CD4-positive, alpha-beta T cell treated with Interleukin-15 for 4 hours (primary cell): ENCODE results near the gene CABCOCO1.

Experiments used
- DNase-seq: peaks from one replicate; pipeline ENCODE4 v3.0.0-alpha.2; 2020; ENCODE audit warnings: low spot score

Gene CABCOCO1, protein sequence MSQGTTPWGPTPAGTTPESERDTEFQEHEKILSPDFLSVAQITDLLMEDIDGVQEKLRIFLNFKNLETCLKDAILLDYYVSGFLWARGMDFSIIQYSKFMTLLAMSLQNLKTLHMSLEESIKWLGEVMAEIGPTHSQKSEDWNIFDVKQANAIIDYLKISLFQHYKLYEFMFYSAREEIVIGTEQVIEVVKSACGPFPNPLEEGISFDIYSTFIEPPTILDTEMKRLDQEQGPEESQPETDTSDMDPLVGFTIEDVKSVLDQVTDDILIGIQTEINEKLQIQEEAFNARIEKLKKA

GRCh38 chr10:61662794-61663259, at the start of gene CABCOCO1:
TSS of gene CABCOCO1 (plus strand) at chr10:61662929. CDS start at chr10:61662973, 44 bp downstream.
- DNase-seq, result no peak

GRCh38 chr10:61613665-61614064, 49.1 kb upstream of the CABCOCO1 start:
- no peak for DNase-seq

DNA sequence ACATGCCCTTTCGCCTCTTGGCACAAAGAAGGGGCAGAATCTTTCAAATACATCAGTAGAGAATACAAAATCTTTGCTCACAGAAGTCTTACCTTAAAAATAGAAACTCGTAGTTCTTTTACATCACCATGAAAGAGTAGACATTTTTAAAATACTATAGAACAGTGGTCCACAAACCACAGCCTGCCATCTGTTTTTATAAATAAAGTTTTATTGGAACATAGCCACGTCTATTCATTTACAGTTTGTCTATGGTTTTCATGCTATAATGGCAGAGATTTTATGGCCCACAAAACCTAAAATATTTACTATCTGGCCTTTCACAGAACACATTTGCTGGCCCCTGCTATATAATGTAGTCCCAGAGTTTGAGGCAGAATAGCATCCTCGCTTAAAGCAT, 46.1 kb upstream of the CABCOCO1 start:
- no peak for DNase-seq

DNA sequence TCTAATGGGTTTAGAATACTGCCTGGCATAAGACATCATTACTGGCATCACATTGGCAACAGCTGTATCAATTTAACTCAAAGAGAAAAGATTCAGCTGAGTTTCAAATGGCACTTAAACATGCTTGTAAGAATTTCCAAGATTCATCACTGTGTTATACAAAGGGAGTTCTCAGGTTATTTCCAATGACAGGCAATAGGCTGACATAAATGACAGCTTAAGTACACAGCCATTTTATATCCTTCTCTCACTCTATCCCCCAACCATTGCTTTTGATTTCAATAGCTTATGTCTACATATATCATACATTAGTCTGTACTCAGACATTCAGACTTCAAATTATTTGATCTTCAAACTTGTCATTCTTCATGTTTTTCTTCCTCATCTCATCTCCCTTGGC, 45.5 kb upstream of the CABCOCO1 start:
- DNase-seq, result no peak

GRCh38 chr10:61617586-61617985, 45.1 kb upstream of the CABCOCO1 start:
- DNase-seq, result no peak

- no peak for DNase-seq
Observed at GRCh38 chr10:61618388-61618961, 44.3 kb upstream of the CABCOCO1 start.

DNA sequence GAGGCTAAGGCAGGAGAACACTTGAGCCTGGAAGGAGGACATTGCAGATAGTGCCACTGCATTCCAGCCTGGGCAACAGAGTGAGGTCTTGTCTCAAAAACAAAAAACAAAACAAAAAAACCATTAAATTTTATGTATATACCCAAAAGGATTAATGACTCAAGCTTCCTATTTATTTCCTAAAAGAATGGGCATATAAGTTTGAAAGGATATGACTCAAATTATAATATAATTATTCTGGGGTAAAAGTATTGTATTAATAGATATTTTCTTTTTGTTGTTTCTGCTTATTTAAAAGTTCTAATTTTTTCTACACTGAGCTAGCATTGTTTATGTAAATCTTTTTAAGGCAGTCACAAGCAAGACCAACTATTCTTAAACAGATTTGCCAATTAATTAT, 42.2 kb upstream of the CABCOCO1 start:
- no peak for DNase-seq

GRCh38 chr10:61621605-61622051, 41.1 kb upstream of the CABCOCO1 start:
- DNase-seq, result no peak

GRCh38 chr10:61623161-61623560, 39.6 kb upstream of the CABCOCO1 start:
- DNase-seq, result no peak

DNA sequence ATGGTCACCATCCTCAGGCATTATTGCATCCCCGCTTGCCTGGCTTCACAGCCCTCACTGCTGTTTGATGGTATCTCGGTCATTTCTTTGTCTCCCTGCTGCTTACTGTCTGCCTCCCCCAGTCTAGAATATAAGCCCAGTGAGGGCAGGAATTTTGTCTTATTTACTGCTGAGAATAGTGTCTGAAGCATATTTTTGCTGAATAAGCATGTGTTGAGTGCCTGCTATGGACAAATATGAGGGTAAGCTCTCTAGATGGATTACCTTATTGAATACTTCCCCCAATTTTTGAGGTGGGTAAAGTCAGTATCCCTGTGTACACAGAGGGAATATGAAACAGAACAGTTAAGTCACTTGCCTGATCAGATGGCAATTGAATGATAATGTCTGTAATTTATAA, 36.5 kb upstream of the CABCOCO1 start:
- no peak for DNase-seq

DNA sequence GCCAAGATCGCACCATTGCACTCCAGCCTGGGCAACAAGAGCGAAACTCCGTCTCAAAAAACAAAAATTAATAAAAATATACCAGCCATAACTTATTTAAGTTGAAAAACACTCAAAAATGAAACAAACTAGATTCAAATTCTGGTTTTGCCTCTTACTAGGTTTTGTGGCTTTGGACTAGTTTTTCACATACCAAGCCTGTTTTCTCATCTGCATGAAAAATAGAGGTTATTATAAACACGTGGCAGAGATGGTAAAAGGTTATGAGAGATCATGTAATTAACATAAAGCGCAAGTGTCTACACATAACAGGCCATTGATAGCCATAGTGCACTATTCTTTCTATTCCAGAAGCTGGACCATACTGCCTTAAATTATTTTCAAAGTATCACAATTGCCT, 35.5 kb upstream of the CABCOCO1 start:
- no peak for DNase-seq

GRCh38 chr10:61628151-61628874, 34.4 kb upstream of the CABCOCO1 start:
- DNase-seq, result no peak

DNA sequence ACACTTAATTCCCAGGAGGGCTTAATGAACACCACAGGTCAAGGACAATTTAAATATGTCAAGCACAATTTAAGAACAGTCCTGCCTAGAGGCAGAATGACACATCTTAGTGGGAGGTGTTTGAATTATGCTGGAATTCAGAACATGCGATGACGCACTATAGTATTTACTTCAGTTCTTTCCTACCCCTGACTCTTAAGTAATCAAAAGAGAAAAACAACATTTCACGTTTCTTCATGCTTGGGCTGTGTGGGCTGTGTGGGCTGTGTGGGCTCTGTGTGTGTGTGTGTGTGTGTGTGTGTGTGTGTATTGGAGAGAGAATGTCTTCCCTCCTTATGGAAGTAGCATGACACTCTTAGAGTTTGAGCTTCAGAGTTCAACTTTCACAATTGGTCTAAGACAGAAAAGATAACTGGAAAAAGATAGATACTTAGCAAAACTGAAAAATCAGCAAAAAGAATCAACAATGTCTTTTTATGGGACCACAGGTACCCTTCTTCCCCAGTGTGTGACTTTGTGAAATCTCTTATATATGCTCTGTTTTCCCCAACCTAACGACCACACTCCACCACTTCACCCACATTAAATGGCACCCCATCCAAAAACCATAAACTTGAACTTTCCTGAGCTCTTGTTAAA, 33.7 kb upstream of the CABCOCO1 start:
- DNase-seq, result no peak

DNA sequence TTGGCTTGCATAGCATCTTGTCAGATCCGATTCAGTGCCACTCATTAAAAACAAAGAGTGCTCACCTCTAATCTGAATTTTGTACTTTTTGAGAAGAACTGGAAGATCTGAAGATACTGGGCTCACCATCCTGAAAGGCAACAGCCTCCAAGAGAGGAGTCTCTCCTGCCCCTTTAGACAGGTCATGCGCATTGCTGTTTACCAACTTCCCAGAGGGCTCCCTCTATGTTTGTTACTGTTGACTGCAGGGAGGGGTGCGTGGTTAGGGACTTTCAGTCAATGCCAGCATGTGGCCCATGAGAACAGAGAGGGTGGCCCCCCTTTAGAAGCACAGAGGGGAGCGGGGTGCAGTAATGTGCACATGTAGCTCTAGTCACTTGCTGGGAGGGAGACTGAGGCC, 33.2 kb upstream of the CABCOCO1 start:
- DNase-seq, result no peak

DNA sequence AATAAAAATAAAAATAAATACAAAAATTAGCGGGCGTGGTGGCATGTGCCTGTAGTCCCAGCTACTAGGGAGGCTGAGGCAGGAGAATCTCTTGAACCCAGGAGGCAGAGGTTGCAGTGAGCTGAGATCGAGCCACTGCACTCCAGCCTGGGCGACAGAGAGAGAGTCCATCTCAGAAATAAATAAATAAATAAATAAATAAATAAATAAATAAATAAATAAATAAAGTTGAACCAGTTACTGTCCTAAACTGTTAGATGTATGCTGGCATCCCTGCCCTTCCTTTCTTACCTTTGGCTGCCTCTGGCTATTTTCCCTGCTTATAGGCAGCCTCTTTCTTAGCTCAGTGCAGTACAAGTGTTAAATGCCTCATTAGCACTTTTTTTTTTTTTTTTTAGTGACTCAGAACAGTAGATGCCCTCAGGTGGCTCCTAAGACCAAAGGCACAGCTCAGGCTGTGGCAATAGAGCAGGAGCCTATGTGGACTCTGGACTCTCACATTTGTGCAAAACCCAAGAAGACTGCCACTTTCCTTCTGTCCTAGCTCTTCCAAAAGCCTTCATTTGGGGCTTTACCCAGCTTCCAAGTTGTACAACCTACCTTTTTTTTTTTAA, 30.6 kb upstream of the CABCOCO1 start:
- DNase-seq, result no peak

DNA sequence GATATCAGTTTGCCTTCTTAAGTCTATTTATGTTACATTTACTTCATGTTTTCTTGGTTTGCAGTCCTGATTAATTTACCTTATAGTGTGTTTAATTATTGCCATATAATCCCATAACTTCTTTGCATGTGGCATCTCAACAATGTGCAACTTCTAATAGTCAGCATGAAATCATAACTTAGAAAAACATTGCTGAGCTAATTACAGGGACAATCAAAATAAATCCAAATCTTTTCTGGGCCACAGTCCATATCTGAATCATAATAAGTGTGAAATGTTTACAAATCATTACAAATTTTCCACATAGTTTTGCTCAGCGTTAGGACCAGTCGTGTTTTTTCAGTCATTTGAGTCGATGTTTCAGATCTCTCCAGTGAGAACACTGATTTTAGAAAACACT, 29.1 kb upstream of the CABCOCO1 start:
- DNase-seq, result no peak

- no peak for DNase-seq
Observed at GRCh38 chr10:61634746-61635145, 28.0 kb upstream of the CABCOCO1 start.

- DNase-seq, result no peak
Observed at GRCh38 chr10:61635471-61635870, 27.3 kb upstream of the CABCOCO1 start.

GRCh38 chr10:61635932-61636331, 26.8 kb upstream of the CABCOCO1 start:
- DNase-seq, result no peak

DNA sequence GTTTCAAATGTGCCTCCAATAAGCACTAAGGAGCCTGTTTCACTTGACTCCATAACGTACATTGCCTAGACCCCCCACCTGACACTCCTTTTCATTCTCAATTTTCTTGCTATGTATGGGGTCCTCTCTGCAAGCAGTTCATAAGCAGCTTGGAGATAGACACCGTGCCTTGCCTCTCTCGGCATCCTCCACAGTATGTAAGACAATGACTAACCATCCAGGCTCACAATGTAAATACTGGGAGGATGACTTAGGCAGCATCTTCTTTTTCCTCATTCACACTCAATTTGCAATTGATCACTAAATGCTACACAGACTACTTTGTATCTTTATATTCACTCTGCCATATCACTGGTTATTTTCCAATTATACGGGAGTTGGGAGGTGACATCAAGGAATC, 22.8 kb upstream of the CABCOCO1 start:
- no peak for DNase-seq

GRCh38 chr10:61640856-61641255, 21.9 kb upstream of the CABCOCO1 start:
- DNase-seq, result no peak

DNA sequence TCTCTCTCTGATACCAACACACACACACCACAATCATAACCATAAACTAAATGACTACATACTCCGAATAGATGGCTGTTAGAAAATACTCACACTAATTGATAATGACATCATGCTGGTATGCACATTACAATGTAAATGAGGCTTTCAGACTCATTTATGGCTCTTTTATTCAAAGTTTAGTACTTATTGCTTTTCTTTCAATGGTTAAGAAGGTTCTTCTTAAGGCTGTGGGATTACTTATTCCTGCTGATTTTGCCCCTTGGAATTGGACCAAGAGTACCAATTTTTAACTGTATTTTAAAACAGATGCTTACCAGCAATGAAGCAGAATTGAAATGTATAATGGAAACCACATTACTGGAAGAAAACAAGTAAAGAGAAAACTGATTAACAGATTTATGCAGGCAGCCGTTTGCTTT, 20.6 kb upstream of the CABCOCO1 start:
- no peak for DNase-seq
